IMR-90 (cell line): ENCODE data around the gene CHPF. TPM values are rescaled to one million over a fixed set of nuclear protein-coding genes. Genes with fewer than 3 reads are reported as not detected.

ENCODE experiments used
- ATAC-seq: fragments of 200-7000 bp; cut with Tn5 transposase; 2 replicates; pipeline ENCODE4 v1.9.1; 2020; ENCODE audit warnings: low read depth, mild to moderate bottlenecking, moderate library complexity
- BruUV-seq: library from RNA; stranded (reverse); fragments of 400-500 nt; replicated peaks from 2 replicates; lab custom pipeline; 2021; lab: Mats Ljungman, UMichigan
- CTCF ChIA-PET: fragments of 300-600 bp; formaldehyde crosslinking; extraction: SDS; loops from one replicate; lab custom pipeline; 2021; ENCODE audit warnings: antibody characterized with exemption; lab: Yijun Ruan, JAX
- POLR2A ChIA-PET: fragments of 300-600 bp; sonication (Branson Sonifier 250); formaldehyde crosslinking; loops from one replicate; lab custom pipeline; 2022; ENCODE audit warnings: antibody characterized with exemption; ENCODE audit not compliant: unreplicated experiment; lab: Charles Lee
- DNase-seq: peaks from one replicate; pipeline ENCODE4 v3.0.0; 2013
- H2AFZ ChIP-seq: replicated peaks from 2 replicates; pipeline ENCODE3; 2013; ENCODE audit warnings: low read length, mild to moderate bottlenecking; ENCODE audit not compliant: poor library complexity
- H2AK5ac ChIP-seq: 2 replicates; pipeline ENCODE4 v1.6.1; 2013; ENCODE audit warnings: low read depth, low read length, inconsistent platforms
- H2AK9ac ChIP-seq: replicated peaks from 2 replicates; pipeline ENCODE3; 2013; ENCODE audit warnings: mild to moderate bottlenecking, low read depth, low read length, moderate library complexity; ENCODE audit not compliant: poor library complexity
- H2BK120ac ChIP-seq: 2 replicates; pipeline ENCODE4 v1.6.1; 2013; ENCODE audit warnings: low read depth, low read length, inconsistent platforms
- H2BK15ac ChIP-seq: 3 replicates; pipeline ENCODE4 v1.6.1; 2013; ENCODE audit warnings: low read depth, low read length, inconsistent platforms
- H2BK20ac ChIP-seq: 2 replicates; pipeline ENCODE4 v1.6.1; 2013; ENCODE audit warnings: low read depth, mild to moderate bottlenecking, inconsistent platforms, low read length, moderate library complexity
- H2BK5ac ChIP-seq: 2 replicates; pipeline ENCODE4 v1.6.1; 2013; ENCODE audit warnings: mild to moderate bottlenecking, low read depth, low read length, inconsistent platforms; ENCODE audit not compliant: poor library complexity, severe bottlenecking
- H3K14ac ChIP-seq: replicated peaks from 2 replicates; pipeline ENCODE4 v1.6.1; 2013; ENCODE audit warnings: low read depth, low read length, inconsistent platforms
- H3K18ac ChIP-seq: 2 replicates; pipeline ENCODE4 v1.6.1; 2013; ENCODE audit warnings: low read depth, low read length, control low read depth
- H3K23ac ChIP-seq: 2 replicates; pipeline ENCODE4 v1.6.1; 2013; ENCODE audit warnings: low read depth, low read length, inconsistent platforms
- H3K27ac ChIP-seq: 2 replicates; pipeline ENCODE4 v1.5.1; 2013; ENCODE audit warnings: mild to moderate bottlenecking, control low read depth, low read length; ENCODE audit not compliant: insufficient read depth
- H3K27me3 ChIP-seq: 2 replicates; pipeline ENCODE4 v1.6.1; 2013; ENCODE audit warnings: low read length; ENCODE audit not compliant: control insufficient read depth, insufficient read depth
- H3K36me3 ChIP-seq: 2 replicates; pipeline ENCODE4 v1.6.1; 2013; ENCODE audit warnings: low read length, mixed read lengths; ENCODE audit not compliant: control insufficient read depth, insufficient read depth
- H3K4ac ChIP-seq: 2 replicates; pipeline ENCODE4 v1.6.1; 2013; ENCODE audit warnings: low read depth, low read length, inconsistent platforms
- H3K4me1 ChIP-seq: 2 replicates; pipeline ENCODE4 v1.6.1; 2013; ENCODE audit warnings: low read length, mixed read lengths; ENCODE audit not compliant: control insufficient read depth, insufficient read depth
- H3K4me2 ChIP-seq: 2 replicates; pipeline ENCODE4 v1.6.1; 2013; ENCODE audit warnings: low read depth, mild to moderate bottlenecking, control low read depth, low read length, moderate library complexity
- H3K4me3 ChIP-seq: 2 replicates; pipeline ENCODE4 v1.5.1; 2013; ENCODE audit warnings: low read depth, mild to moderate bottlenecking, control low read depth, low read length, moderate library complexity; ENCODE audit not compliant: insufficient read depth
- H3K56ac ChIP-seq: 2 replicates; pipeline ENCODE4 v1.6.1; 2013; ENCODE audit warnings: low read length, inconsistent platforms; ENCODE audit not compliant: insufficient read depth; ENCODE audit errors: extremely low read depth
- H3K79me1 ChIP-seq, 2 experiments: 2 replicates each; pipeline ENCODE4 v1.6.1; 2013; ENCODE audit warnings: low read length in 2 of 2, inconsistent platforms in 1 of 2, low read depth in 1 of 2
- H3K9ac ChIP-seq: 2 replicates; pipeline ENCODE4 v1.6.1; 2013; ENCODE audit warnings: low read depth, low read length, control low read depth
- H3K9me1 ChIP-seq: 2 replicates; pipeline ENCODE4 v1.6.1; 2013; ENCODE audit warnings: low read length, inconsistent platforms; ENCODE audit not compliant: insufficient read depth
- H3K9me3 ChIP-seq: 2 replicates; pipeline ENCODE4 v1.6.1; 2013; ENCODE audit warnings: low read length; ENCODE audit not compliant: control insufficient read depth, insufficient read depth
- H4K20me1 ChIP-seq: 2 replicates; pipeline ENCODE4 v1.6.1; 2013; ENCODE audit warnings: low read length, inconsistent platforms; ENCODE audit not compliant: insufficient read depth
- H4K5ac ChIP-seq: 2 replicates; pipeline ENCODE4 v1.6.1; 2013; ENCODE audit warnings: mild to moderate bottlenecking, low read depth, low read length, control low read depth
- H4K8ac ChIP-seq, 2 experiments: 2 replicates each; pipeline ENCODE4 v1.6.1; 2013; ENCODE audit warnings: low read depth in 2 of 2, low read length in 2 of 2, control low read depth in 1 of 2, inconsistent platforms in 1 of 2
- H4K91ac ChIP-seq: 2 replicates; pipeline ENCODE4 v1.6.1; 2013; ENCODE audit warnings: low read depth, low read length, inconsistent platforms; ENCODE audit not compliant: insufficient read depth
- CEBPB ChIP-seq: IDR thresholded peaks from 2 replicates; pipeline ENCODE4 v1.6.1; 2012; ENCODE audit warnings: low read depth, low read length, improper control_type of control experiment
- FOS ChIP-seq: fragments of 150-350 bp; IDR thresholded peaks from 2 replicates; pipeline ENCODE4 v1.6.1; 2016; ENCODE audit warnings: low read depth, low read length
- MAFK ChIP-seq: IDR thresholded peaks from 2 replicates; pipeline ENCODE4 v1.6.1; 2012; ENCODE audit warnings: low read depth, low read length, improper control_type of control experiment
- MAZ ChIP-seq: IDR thresholded peaks from 2 replicates; pipeline ENCODE4 v1.6.1; 2012; ENCODE audit warnings: low read depth, mild to moderate bottlenecking, low read length, improper control_type of control experiment, moderate library complexity, borderline replicate concordance
- POLR2A ChIP-seq: IDR thresholded peaks from 2 replicates; pipeline ENCODE4 v1.6.1; 2012; ENCODE audit warnings: mild to moderate bottlenecking, low read depth, low read length
- RAD21 ChIP-seq: IDR thresholded peaks from 2 replicates; pipeline ENCODE4 v1.6.1; 2012; ENCODE audit warnings: low read length, improper control_type of control experiment
- RCOR1 ChIP-seq: IDR thresholded peaks from 2 replicates; pipeline ENCODE4 v1.6.1; 2012; ENCODE audit warnings: mild to moderate bottlenecking, low read length, improper control_type of control experiment; ENCODE audit not compliant: insufficient replicate concordance
- WGBS, 2 experiments: methylation state at CpG; one replicate each; pipeline versions ENCODE4 v1.1.5 to v1.1.7; 2013; ENCODE audit warnings: missing lambda C conversion rate in 2 of 2; ENCODE audit not compliant: insufficient read length in 1 of 2; ENCODE audit errors: extremely low coverage in 2 of 2; 5-methylcytosine and 5-hydroxymethylcytosine counted together
- dilution Hi-C: fragments of 300-500 bp; cut with HindIII; formaldehyde crosslinking; loops from one replicate; pipeline ENCODE4 v1.14.3; 2018; ENCODE audit warnings: low sequenced_read_pairs; ENCODE audit not compliant: unreplicated experiment
- in situ Hi-C: fragments of 300-500 bp; cut with MboI; formaldehyde crosslinking; loops from 3 replicates; pipeline ENCODE4 v1.14.3; 2019; ENCODE audit warnings: low sequenced_read_pairs, inconsistent platforms, mixed read lengths
- intact Hi-C: fragments of 100-400 bp; cut with micrococcal nuclease; formaldehyde crosslinking; loops from 2 replicates; pipeline ENCODE4 v1.10.0; 2022
- polyA plus RNA-seq, 3 experiments: library from polyadenylated mRNA; depleted of rRNA; stranded (reverse); fragments of >200 nt; gene quantifications; 2 replicates each; pipeline ENCODE4 v1.2.3, GENCODE V29; 2012; ENCODE audit warnings: low replicate concordance in 1 of 3
- total RNA-seq: library from RNA; depleted of rRNA; stranded (reverse); fragments of >200 nt; gene quantifications from 2 replicates; pipeline ENCODE4 v1.2.3, GENCODE V29; 2012

CHPF gene
- total and polyA plus RNA-seq, 2 of the 4 experiments (the other 2 are of a cell fraction), result 24.0 to 115 TPM

GRCh38 chr2:219569635-219570034 lies 26.0 kb upstream of the CHPF start:
- Histone ChIP-seq H3K23ac (no peak overlapping the region), H2AFZ (no peak overlapping the region), H2BK5ac (no peak overlapping the region), H3K4me2 (peak overlapping the region; percentile 68), H2AK9ac (peak overlapping the region; percentile 94), H3K9ac (no peak overlapping the region), H3K9me1 (peaks cover 8% of the 10 kb centered on the region; the same call in 1 of the 2 replicates), H3K56ac (no peak overlapping the region), H3K14ac (no peak overlapping the region), H2AK5ac (no peak overlapping the region), H4K20me1 (peaks cover 8% of the 10 kb centered on the region; the same call in 1 of the 2 replicates), H2BK20ac (no peak overlapping the region), H3K18ac (no peak overlapping the region), H3K9me3 (no peaks in the 10 kb centered on the region), H2BK120ac (no peak overlapping the region), H4K91ac (no peak overlapping the region), H3K36me3 (peaks cover 19% of the 10 kb centered on the region; the same call in 1 of the 2 replicates), H4K5ac (no peak overlapping the region), H3K27me3 (no peaks in the 10 kb centered on the region; the same call in 1 of the 2 replicates), H3K27ac (no peak overlapping the region), H3K4me3 (no peak overlapping the region; the same call in 1 of the 2 replicates), H3K4me1 (peaks cover 10% of the 10 kb centered on the region), H3K4ac (no peak overlapping the region), H3K79me1 (peaks cover 11 to 18% of the 10 kb centered on the region in 2 experiments), H4K8ac (peak overlapping the region in 1 of 2 experiments; percentile 67; a peak in 1 of 4 replicates), H2BK15ac (no peak overlapping the region)
- in situ Hi-C loops, result no loop called here
- dilution Hi-C loops, result no loop called here
- whole genome bisulfite sequencing, 2 experiments, result no CpG with 5 or more reads among the region's 6 CpGs
- ATAC-seq (no peak), DNase-seq (no peak)
- TF ChIP-seq MAZ (no peak), FOS (no peak), POLR2A (no peak), CEBPB (no peak), RCOR1 (no peak), RAD21 (no peak), MAFK (peak; percentile 44)
- ChIA-PET CTCF (no interaction called here), POLR2A (no interaction called here)
- intact Hi-C loops, result no loop called here
- no TSS peak for BruUV-seq
